DMS53 treated with DMSO at 0.1 percent for 48 hours (cell line): ENCODE results near the gene PPP1R37.

Experiments used
- DNase-seq: peaks from one replicate; lab custom pipeline; 2025; ENCODE audit not compliant: unreplicated experiment; lab: John Stamatoyannopoulos, UW

Gene PPP1R37

GRCh38 chr19:45166723-45167252, 73.8 kb downstream of the PPP1R37 start:
- DNase-seq, result no peak

DNA sequence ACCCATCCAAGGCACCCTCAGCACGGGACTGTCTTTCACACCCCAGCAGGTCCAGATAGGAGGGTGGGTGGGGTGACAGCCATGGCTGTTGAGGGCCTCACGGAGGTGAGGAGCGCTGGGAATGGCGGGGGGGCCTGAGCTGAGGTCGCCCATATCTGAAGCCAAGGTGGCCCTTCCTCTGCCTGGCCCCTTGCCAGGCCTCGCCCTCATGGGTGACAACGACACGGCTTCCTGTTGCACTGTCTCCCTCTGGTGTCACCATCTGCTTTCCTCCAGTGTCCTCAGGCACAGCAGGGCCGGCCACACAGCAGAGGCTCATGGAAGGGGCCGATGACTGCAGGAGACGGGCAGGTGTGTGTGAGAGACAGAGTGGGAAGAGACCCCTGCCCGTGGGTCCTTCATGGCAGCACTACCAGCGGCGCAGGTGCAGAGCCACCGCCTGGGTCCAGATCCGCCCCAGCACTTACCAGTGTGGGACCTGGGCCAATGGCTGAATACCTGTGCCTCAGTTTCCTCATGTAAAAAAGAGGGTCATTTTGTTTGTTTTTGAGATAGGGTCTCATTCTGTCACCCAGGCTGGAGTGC, 75.9 kb downstream of the PPP1R37 start:
- DNase-seq, result no peak

GRCh38 chr19:45169602-45170001, 76.6 kb downstream of the PPP1R37 start:
- no peak for DNase-seq

DNA sequence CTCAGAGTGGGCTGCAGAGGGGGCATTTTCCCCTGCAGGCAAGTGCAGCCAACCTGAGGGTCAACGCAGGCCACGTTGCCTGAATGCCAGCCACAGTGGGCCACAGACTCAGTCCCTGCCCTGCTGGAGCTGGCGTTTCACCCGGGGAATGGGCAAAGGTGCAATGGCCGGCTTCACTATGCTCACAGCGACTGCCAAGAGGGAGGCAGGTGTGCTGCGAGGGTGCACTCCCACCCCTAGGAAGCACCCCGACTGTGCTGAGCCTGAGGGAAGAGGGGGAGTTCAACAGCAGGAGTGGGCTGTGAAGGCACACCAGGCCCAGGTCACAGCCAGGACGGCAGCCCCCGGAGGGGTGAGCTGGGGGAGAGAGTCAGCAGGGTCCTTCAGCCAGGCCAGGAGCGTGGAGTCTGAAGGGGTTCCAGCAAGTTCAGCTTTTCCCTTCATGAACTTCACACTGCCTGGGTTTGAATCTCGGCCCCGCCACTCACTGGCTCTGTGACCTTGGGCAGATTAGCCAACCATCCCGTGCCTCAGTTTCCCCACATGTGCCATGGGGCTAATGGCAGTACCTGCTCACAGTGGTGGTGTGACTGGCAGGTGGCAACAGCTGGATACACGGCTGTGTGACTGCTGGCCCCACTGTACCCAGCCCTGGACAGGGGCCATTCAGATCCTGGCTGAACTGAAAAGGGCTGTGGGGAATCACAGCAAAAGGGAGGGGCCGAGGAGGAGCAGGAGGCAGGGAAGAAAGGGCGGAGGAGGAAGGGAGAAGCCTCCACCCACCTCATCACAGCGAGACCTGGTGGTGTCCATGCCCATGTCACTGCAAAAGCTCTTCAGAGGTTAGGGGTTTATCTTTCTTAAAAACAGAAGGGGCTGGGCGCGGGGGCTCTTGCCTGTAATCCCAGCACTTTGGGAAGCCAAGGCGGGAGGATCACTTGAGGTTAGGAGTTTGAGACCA, 77.4 kb downstream of the PPP1R37 start:
- no peak for DNase-seq

DNA sequence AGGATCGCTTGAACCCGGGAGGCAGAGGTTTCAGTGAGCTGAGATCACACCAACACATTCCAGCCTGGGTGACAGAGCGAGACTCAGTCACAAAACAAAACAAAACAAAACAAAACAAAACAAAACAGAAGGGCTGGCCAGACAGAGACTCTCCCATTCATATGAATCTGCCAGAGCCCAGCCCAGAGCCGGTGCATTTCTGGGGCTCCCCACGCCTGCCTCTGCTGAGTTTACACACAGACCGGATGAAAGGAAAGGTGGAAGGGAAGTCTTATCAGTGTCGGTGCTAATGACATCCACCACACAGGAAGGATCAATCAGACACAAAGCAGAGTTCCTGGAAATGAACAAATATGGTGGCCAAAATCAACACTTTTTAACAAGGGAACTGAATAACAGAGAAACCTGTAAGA, 78.2 kb downstream of the PPP1R37 start:
- DNase-seq, result no peak

- DNase-seq, result no peak
Measured at GRCh38 chr19:45172173-45172572, 79.2 kb downstream of the PPP1R37 start.

DNA sequence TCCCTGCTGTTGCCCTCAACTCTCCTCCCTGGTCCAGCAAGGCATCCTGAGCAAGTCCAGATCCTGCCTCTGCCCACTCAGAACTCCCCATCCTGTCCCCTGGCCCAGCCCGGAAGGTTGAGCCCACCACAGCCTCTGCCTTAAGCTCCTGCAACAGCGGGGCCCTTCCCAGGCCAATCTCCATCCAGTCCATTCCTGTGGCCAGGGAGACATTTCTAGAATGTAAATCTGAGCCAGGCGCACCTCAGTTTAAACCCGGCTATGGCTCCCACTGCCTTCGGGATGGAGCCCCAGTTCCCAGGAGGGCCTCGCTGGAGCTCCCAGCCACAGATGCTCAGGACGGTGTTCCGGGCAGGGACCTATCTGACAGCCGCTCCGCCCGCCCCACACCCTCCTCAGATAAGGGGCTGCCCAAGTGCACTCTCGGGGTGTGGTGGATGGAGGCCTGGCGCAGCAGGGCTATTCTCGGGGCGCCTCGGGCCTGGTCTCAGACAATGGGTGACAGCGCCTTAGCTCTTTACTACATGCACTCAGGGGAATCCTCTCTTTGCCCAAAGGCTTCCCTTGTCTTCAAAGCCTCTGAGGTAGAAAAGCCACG, 79.7 kb downstream of the PPP1R37 start:
- no peak for DNase-seq

- no peak for DNase-seq
Measured at GRCh38 chr19:45173816-45174215, 80.8 kb downstream of the PPP1R37 start.

- no peak for DNase-seq
Measured at GRCh38 chr19:45175515-45176345, 82.8 kb downstream of the PPP1R37 start.

GRCh38 chr19:45177817-45178261, 84.9 kb downstream of the PPP1R37 start, which contains the start of gene TRAPPC6A:
Gene TRAPPC6A, minus strand, starts transcription at chr19:45178237. Its CDS starts 19 bp downstream, at chr19:45178218.
- peak; percentile 17 for DNase-seq

DNA sequence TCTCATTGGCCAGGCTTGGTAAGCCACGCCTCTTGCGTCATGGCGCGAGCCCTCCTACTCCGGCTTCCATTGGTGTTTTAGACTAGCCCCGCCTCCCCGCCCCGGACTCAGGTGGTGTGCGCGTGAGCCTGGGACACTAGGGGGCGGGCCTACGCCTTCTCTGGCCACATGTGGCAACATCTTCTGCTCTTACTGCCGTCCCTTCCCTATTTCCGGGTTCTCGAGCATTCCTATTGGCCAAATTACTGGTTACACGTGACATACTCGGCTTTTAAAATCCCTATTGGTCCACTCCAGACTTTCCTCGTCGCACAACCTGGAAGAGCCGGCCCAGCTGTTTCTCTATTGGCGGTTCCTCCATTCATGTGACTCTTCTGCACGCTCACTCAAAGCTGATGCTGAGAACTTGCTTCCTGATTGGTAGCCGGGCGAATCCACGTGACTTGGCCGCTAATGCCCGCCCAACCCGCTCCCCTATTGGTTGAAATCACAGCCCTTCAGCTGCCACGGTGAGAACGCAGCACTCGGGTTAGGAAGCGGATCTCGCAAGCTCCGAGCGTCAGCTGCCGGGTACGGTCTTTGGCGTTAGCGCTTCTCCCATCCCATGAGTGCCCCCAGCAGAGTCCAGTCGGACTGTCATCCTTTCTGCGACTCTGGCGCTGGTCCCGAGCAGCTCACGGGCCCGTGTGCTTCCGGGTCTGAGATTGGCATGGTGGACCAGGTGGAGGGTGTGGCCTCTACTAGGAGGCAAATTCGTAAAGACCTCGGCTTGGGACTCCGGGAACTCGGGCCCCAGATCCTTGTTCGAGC, 85.5 kb downstream of the PPP1R37 start, which contains the start of gene BLOC1S3:
TSS of gene BLOC1S3 (plus strand) at position 523 of the 810 bp plus-strand sequence. CDS start 513 bp downstream, outside the sequence.
- peak; percentile 98 for DNase-seq

DNA sequence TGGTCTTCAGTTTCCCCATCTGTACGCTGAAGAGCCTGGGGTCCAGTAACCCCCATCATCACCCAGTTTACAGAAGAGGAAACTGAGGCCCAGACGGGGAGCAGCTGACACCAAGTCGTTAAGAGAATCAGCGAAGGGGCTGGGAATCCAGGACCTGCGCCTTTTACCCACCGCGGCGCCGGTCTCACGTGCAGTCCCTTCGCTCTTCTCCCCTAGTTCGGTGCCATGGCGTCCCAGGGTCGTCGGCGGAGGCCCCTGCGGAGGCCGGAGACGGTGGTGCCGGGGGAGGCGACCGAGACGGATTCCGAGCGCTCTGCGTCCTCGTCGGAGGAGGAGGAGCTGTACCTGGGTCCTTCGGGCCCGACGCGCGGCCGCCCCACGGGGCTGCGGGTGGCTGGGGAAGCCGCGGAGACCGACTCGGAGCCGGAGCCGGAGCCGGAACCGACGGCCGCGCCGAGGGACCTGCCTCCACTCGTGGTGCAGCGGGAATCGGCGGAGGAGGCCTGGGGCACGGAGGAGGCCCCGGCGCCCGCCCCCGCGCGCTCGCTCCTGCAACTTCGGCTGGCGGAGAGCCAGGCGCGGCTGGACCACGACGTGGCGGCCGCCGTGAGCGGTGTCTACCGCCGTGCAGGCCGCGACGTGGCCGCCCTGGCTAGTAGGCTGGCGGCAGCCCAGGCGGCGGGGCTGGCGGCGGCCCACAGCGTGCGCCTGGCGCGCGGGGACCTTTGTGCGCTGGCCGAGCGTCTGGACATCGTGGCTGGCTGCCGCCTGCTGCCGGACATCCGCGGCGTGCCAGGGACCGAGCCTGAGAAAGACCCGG, 86.3 kb downstream of the PPP1R37 start:
- DNase-seq, result no peak

- no peak for DNase-seq
Measured at GRCh38 chr19:45179892-45180370, 87.0 kb downstream of the PPP1R37 start.

DNA sequence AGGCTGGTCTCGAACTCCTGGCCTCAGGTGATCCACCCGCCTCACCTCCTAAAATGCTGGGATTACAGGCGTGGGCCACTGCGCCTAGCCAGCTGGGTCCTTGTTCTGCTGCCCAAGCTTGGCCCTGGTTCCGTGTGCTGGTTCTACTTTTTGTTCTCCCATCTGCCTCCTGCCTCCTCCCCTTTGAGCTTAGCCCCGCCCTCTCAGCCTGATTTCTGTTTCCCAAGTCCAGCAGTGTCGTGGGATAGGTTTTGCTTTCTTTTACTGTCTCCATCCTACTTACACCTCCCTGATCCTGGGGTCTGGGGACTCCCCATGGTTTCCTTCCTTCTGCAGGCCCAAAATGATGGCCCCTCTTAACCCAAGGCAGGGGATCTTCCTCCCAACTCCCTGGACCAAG, 88.0 kb downstream of the PPP1R37 start:
- no peak for DNase-seq

GRCh38 chr19:45182758-45183157, 89.8 kb downstream of the PPP1R37 start:
- no peak for DNase-seq

GRCh38 chr19:45184115-45184514, 91.1 kb downstream of the PPP1R37 start:
- no peak for DNase-seq

DNA sequence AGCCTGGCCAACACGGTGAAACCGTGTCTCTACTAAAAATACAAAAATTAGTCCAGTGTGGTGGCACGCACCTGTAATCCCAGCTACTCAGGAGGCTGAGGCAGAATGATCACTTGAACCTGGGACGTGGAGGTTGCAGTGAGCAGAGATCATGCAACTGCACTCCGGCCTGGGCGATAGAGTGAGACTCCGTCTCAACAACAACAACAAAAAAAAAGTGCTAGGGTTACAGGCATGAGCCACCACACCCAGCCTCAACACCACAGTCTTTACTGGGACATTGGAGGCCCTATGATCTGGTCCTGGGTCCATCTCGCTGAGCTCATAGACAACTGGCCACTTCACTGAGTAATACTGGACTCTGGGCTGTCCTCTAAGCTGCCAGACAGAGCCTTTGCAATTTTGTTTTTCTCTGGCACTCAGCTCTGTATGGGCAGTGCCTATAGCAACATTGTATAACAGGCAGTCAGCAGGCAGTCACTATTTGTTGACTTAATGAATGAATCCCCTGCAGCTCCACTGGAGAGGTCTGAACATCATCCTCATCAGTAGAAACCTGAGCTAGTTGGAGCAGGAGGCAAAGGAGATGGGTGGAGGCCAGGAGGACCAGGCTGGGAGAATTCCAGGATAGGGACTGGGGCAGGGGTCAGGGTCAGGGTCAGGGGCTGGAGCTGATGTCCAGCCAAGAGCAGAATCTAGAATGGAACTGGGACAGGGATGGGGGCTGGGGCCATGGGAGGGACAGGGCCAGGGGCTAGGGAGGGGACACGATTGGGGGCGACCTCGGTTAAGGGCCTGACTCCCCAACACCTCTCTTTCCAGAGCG, 93.7 kb downstream of the PPP1R37 start:
- no peak for DNase-seq
